Upper lobe of left lung (tissue), 4 donors: ENCODE measurements around the gene B3GNT9.
"Not testable (repeated sequence)": the region's sequence is repeated elsewhere in the genome, so short reads cannot be mapped to it uniquely, and the experiment has no call there.

Source experiments
- CTCF ChIP-seq, 6 experiments: fragments of 450-650 bp in 4 of 6; fragments of 200-600 bp in 2 of 6; sonication (generic) in 2 of 6; IDR thresholded peaks; one replicate each; pipeline ENCODE4 v1.5.1; 2016 to 2019; ENCODE audit warnings: antibody characterized with exemption in 6 of 6
- EP300 ChIP-seq, 4 donors: sonication (generic); formaldehyde crosslinking; IDR thresholded peaks; one replicate each; pipeline ENCODE4 v1.5.1; 2017; ENCODE audit warnings: antibody characterized with exemption in 4 of 4, control low read depth in 2 of 4

GRCh38 chr16:67122799-67123198 is 28.0 kb downstream of the B3GNT9 start:
- TF ChIP-seq EP300, CTCF (IDR thresholded peaks at IDR 0.05): not testable (repeated sequence)
